Measurements from ENCODE around the gene NPIPB8.
A peak's percentile ranks its signal among the peaks of the same experiment; 100 is the strongest.
"Not testable (repeated sequence)": the region's sequence is repeated elsewhere in the genome, so short reads cannot be mapped to it uniquely, and the experiment has no call there.

The NPIPB8 gene

DNA sequence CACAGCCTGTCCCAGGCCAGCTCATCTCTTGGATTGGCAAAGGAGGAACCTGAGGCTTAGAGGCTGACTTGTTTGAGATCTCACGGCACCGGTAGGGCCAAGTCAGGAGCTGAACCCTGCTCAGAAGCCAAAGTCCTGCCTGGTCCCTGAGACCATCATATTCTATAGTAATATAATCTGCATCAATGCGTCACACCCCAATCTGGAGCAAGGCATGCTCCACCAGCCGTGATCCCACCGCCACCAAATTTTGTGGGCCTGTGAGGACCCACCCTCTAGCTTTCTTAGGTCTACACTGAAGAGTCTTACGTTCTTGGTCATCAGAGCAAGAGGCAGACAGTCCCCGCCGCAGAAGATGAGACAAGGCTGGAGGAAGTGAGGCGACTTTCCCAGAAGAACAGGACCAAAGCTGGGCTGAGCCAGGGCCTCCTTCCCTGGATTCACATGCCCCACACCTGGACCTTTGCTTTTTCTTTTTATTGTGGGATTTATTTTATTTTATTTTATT is 30.7 kb upstream of the NPIPB8 start:
- DNase-seq, result no peak

DNA sequence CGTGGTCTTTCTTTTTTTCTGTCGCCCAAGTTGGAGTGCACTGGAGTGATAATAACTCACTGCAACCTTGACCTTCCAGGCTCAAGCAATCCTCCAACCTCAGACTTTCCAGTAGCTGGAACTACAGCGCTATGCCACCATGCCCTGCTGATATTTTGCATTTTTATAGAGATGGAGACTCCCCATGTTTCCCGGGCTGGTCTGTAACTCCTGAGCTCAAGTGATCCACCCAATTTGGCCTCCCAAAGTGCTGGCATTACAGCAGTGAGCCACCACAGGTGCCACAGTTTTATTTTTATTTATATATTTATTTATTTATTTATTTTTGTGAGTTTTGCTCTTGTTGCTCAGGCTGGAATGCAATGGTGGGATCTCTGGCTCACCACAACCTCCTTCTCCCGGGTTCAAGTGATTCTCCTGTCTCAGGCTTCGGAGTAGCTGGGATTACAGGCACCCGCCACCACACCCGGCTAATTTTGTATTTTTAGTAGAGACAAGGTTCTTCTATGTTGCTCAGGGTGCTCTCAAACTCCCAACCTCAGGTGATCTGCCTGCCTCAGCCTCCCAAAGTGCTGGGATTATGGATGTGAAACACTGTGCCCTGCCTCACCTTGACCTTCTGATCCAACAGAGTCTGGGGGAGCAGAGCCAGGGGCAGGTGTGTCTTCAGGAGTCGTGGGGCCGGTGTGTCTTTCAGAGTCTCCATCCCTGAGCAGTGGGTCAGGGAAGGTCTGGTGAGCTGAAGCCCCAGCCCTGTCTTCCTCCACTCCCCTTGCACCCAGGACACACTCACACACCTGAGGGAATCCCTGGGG is 30.0 kb upstream of the NPIPB8 start:
- DNase-seq, result not testable (repeated sequence)

DNA sequence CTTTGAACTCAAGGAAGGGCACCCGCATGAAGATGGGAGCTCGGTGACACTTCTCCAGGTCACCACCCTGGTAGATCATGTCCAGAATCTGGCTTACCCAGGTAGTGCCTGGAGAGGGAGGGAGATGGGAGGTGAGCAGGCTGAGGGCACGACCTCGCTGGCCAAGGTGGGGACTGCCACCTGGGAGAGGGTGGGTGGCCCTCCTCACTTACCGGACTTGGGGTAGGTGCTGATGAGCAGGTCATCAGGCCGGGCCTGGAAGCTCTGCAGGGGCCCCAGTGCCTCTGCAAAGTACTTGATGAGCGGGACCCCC is 29.4 kb upstream of the NPIPB8 start:
- not testable (repeated sequence) for DNase-seq

DNA sequence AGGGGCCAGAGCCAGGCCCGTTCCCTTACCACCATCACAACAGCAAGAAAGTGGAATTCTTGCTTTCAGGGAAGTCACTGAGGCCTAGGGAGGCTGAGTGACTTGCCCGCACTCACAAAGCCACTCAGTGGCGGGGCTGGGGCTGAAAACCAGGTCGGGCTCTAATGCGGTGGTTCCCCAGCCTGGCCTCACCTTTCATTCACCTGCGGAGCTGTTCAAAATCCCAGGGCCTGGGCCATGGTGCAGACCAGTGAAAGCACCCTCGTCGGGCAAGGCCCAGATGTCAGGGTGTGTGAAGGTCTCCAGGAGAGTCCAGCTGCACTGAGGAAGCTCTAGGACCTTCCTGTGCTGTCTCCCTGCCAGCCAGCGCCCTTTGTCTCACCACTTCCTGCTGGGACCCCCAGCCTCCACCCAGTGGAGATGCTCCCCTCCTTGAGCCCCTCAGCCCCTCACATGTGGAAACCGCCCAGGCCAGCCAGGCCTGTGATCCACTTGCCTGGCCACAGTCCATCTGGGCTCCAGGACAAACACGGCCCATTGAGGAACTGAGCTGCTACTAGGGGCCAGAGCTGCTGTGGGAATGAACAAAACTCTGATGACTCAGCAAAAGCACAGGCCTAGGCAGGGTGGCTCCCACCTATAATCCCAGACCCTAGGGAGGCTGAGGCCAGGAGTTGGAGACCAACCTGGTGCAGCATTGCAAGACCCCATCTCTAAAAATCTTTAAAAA is 28.8 kb upstream of the NPIPB8 start:
- not testable (repeated sequence) for DNase-seq

DNA sequence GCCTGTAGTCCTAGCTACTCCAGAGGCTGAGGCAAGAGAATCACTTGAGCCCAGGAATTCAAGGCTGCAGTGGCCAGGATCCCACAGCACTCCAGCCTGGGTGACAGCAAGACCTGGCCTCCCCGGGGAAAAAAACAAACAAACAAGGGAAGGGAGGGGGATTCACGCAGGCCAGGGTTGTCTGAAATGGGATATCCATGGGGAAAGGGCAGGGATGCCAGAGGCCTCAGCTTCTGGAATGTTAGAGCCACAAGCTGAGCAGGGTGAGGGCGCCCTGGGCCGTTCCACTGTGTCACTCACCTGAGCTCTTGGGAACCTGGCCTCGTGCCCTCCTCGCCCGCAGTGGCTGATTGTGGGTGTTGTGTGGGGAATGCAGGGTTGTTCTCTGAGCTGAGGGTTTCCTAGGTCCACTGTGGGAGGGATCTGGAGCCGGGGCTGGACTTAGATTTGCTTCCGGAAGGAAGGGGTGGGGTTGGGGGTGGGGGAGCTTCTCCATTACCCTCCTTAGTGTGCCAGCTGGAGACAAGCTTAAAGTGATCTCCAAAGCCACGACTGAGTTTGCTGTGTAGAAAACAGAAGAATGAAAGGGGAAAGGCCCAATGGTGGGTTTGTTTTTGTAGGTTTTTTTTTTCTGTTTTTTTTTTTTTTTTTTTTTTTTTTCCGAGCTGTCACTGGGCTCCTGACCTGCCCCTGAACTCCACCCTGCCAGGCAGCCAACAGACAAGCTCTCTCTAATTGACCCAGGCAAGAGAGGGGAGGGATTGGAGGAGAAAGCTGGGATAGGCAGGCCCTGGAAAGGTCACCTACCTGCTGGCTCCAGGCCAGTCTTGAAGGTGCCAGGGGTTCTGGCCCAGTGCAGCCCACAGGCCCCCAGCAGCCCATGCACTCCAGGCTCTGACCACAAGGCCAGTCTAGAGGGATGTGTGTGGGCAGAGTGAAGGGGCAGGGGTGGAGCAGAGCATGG is 28.0 kb upstream of the NPIPB8 start, which contains the start of gene SULT1A1:
TSS of gene SULT1A1 (minus strand) at position 414 of the 964 bp plus-strand sequence. CDS start 1,189 bp downstream, outside the sequence.
- no peak for DNase-seq

DNA sequence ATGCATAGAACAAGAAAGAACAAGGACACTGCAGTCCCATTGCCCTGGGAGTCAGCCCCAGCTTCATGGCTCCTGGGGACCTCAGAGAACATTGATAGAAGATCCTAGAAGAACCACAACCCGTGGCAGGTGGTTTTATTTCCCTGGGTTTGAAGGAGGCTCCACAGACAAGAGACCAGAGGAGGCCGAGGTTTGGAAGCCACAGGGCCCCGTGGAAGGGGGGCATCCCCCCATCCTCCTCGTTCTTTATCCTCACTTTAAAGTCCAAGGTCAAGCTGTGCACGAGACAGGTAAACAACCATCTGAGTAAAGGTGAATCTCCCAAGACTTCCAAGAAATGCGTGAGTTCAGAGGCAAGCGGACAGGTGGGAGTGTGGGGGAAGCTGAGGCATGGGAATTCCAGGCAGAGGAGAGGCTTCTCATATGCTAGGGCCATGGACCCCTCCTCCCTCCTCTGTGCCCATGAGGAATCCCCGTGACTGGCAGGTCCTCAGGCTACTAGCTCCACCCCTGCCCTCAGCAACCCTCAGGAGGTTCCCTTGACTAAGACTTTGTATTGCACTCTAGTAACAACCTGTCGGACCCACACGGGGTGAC is 27.2 kb upstream of the NPIPB8 start:
- no peak for DNase-seq

DNA sequence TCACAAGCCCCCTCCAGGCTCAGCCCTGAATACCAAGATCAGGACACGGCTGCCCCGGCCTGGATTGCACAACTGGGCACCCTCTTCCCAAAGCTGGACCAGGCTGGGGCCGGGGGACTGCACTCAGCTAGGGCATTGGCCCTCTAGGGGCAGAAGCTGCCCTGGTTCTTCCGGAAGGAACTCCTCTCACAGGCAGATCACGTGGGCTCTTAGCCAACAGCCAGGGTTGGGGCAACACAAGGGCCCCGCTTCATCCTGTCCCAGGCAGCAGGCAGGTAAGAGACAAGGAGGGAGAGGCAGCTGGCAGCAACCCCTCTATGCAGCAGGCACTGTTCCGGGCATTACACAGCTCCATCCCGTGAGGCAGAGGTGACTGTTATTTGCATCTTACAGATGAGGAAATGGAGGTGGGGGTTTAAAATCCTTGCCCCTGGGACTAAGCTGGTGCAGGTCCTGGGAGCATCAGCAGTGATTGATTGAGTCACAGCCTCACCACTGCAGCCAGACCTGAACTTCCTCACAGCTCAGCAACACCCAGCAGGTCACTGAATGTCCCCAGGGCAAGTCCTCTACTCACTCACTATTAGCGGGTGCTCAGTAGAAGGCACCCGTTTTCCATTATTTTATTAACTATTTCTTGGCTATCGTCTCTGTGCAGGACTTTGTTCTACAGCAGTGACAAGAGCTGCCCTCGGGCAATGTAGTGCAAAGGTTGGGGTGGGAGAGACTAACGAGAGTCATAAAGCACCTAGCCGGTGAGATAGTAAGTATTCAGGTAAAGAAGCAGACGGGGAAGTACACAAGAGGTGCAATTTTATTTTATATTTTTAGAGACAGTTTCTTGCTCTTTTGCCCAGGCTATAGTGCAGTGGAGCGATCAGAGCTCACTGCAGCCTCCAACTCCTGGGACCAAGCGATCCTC is 25.2 kb upstream of the NPIPB8 start:
- DNase-seq, result not testable (repeated sequence)

DNA sequence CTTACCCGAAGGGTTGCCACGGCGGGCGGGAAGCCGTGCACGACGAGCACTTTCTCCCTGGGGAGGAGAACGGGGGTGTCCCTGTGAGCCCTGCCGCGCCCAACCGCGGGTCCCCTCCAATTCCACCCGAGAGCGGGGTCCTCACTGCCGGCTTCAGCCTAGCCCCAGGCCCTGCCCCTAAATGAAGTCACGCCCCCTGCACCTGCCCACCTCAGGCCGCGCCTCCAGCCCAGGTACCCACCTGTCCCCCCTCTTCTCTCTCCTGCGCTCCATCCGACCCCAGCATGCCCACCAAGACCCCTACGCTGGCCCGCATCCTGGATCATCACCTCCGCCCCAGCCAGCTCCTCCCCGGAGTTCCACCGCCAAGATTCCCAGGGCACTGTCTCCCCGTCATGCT is 24.0 kb upstream of the NPIPB8 start:
- DNase-seq, result not testable (repeated sequence)

DNA sequence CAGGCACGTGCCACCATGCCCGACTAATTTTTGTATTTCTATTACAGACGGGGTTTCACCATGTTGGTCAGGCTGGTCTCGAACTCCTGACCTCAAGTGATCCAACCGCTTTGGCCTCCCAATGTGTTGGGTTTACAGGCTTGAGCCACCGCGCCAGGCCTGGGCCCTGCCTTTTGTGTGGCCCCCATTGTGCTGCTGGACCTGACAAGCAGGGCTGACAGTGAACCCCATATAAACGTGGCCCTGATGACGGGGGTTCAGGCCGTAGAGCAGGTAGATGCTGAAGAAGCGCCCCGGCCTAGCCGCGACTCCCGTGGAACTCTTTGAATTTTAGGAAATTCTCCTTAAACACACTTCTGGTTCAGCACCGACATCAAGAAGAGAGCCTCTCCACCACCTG is 23.3 kb upstream of the NPIPB8 start:
- DNase-seq, result not testable (repeated sequence)

DNA sequence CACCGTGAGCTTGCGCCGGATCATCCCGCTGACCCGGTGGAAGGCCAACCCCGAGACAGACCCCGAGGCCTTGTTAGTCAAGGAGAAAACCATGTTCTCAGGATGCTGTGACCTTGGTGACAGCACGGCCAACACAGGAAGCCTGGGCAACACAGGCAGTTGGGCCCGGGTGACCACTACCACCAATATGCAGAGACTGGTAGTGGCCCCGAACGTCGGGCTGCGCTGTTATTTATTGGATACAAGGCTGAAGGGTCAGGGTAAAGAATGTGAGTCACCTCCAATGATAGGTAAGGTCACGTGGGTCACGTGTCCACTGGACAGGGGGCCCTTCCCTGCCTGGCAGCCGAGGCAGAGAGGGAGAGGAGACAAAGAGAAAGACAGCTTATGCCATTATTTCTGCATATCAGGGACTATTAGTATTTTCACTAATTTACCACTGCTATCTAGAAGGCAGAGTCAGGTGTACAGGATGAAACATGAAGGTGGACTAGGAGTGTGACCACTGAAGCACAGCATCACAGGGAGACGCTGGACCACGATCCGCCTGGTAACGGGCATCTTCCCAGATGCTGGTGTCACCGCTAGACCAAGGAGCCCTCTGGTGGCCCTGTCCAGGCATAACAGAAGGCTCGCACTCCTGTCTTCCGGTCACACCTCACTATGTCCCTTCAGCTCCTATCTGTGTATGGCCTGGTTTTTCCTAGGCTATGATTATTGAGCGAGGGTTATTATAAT is 22.2 kb upstream of the NPIPB8 start:
- not testable (repeated sequence) for DNase-seq

DNA sequence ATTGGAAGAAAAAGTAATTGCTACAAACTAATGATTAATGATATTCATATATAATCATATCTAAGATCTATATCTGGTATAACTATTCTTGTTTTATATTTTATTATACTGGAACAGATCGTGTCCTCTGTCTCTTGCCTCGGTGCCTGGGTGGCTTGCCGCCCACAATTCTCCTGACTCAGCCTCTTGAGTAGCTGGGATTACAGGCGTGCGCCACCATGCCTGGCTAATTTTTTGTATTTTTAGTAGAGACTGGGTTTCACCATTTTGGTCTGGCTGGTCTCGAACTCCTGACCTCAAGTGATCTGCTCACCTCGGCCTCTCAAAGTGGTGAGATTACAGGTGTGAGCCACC is 21.7 kb upstream of the NPIPB8 start:
- DNase-seq, result not testable (repeated sequence)

DNA sequence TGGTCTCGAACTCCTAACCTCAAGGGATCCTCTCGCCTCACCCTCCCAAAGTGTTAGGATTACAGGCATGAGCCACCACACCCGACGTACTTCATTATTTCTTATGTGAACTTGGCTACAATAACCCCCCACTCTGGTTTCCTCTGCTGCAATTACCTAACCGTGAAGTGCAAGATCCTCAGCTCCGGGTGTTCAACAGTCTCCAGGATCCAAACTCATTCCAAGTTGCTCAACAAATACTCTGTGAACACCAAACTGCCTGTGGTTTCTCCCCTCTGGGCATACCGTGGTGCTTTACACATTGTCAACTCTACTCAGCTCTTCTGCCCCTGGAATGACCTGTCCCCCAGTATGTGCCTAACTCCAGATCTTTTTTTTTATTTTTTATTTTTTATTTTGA is 21.2 kb upstream of the NPIPB8 start:
- DNase-seq, result no peak

DNA sequence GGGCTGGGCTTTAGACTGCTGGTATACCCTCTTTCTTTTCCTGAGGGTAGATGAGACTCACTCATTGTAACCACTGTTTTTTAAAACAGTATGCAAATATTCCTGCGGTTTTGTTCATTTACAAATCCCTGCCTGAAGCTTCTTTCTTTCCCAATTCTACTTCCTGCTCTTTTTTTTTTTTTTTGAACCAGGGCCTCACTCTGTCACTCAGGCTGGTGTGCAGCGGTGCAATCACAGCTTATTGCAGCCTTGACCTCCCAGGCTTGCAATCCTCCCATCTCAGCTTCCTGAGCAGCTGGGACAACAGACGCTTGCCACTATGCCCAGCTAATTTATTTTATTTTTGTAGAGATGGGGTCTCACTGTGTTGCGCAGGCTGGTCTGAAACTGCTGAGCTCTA is 20.0 kb upstream of the NPIPB8 start:
- no peak for DNase-seq

DNA sequence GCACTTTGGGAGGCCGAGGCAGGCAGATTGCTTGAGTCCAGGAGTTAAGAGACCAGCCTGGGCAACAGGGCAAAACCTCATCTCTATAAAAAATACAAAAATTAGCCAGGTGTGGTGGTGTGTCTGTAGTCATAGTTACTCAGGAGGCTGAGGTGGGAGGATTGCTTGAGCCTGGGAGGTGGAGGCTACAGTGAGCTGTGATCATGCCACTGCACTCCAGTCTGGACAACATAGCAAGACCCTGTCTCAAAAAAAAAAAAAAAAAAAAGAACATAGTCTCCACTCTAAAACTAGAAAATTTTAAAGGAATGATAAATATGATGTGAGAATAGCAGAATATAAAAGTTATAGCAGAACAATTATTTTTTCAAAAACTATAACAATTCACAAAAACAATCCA is 17.5 kb upstream of the NPIPB8 start:
- DNase-seq, result not testable (repeated sequence)

DNA sequence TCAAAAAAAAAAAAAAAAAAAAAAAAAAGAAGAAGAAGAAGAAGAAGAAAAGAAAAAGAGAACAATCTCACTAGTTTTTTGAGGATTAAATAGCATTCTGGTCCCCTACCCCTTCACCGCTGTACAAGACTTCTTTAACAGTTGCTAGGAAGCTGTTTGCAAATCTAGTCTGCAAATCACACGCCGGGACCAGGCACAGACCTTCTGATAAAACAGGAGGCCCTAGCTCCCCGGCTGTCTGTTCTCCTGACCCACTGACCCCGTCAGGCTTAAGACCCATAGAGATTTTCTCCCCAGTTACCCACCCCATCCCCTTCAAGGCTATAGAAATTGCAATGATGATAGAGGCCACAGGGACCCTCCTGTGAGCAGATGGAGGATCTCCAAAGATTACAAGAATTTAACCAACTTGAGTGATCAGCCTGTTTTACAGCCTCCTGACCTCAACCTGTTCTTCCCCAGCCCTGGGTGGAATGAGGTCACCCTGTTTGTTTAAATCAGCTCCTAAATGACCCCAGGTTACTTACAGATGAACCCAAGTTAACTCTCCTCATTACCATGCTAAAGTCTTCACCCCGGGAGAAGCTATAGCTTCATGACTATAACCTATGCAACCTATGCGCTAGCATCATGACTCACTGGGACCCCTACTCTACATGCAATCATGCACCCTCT is 16.2 kb upstream of the NPIPB8 start:
- no peak for DNase-seq

DNA sequence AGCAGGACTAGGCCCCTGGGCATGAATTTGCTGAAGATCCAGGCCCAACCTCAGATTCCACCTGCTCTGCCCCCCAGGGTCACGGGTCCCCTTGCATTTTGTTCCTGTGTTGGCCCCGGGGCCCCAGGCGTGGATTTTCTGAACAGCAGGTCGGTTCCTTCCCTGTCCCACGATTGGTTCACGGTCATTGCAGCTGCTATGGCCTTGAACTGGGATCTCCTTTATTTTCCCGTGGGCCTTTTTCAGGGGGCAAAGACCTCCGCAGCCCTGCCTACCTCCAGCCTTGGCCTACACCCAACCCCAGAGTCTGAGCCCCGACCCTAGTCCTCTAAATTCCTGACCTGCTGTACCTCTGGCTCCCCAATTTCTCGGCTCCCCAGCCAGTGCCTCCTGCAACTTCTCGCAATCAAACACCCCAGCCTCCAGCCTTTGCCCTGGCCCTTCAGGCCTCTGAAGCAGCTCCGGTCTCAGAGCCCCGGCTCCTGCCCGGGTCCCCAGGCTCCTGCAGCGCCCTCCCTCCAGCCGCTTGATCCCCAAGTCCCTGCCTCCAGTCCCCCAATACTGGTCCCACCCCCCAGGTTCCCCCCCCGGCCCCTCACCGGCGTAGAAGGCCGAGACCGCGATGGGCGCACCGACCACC is 15.2 kb upstream of the NPIPB8 start:
- not testable (repeated sequence) for DNase-seq

DNA sequence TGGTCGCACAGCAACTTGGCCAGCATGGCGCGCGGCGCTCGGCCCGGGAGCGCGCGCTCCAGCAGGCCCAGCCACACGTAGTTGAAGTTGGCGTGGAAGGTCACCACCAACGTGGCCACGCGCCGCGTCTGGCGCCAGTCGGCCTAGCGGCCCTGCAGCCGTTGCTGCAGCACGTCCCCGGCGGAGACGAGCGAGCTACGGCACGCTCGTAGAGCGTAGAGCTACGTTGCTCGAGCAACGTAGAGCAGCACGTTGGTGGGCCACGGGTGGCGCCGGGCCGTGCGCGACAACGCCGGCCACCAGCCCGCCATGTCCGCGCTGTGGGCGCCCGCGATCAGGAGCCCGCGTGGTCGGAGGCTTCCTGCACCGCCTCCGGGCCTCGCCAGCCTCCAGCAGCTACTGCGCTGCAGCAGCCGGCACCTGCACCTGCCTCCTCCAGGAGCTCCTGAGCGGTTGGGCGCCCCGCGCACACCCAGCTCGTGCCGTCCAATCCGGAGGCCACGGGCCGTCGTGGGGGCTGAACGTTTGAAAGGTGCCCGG is 14.6 kb upstream of the NPIPB8 start:
- DNase-seq, result peak; percentile 76

DNA sequence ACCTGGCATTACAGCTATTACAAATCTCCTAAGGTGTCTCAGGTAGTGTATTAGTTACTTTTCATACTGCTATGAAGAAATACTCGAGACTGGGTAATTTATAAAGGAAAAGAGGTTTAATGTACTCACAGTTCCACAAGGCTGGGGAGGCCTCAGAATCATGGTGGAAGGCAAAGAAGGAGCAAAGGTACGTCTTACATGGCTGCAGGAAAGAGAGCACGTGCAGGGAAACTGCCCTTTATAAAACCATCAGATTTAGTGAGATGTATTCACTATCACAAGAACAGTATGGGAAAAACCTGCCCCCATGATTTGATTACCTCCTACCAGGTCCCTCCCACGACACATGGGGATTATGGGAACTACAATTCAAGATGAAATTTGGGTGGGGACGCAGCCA is 7.0 kb upstream of the NPIPB8 start:
- not testable (repeated sequence) for DNase-seq

Data from NCI-H1105 treated with DMSO at 0.1 percent for 48 hours (cell line).